ENCODE measurements around the gene SCNN1B. TPM values are rescaled to one million over a fixed set of nuclear protein-coding genes. Genes with fewer than 3 reads are reported as not detected.

SCNN1B gene
- total RNA-seq, 1 donor from 2014 or later, result 0.79 TPM

GRCh38 chr16:23257682-23258081 is 44.4 kb upstream of the SCNN1B start:
- H3K36me3 ChIP-seq (ENCODE audit: control insufficient read depth, insufficient read depth, low read length), result no peaks in the 10 kb centered on the region
- DNase-seq (ENCODE audit: low read depth) (peak; percentile 26), FAIRE-seq (peak; percentile 43)
- no peak overlapping the region for H3K4me3 ChIP-seq (ENCODE audit: low read depth, low read length)
- no peaks in the 10 kb centered on the region for H3K27me3 ChIP-seq (ENCODE audit: control insufficient read depth, insufficient read depth, low read length)
- no peak for TF ChIP-seq CTCF (IDR thresholded peaks at IDR 0.05; ENCODE audit: insufficient read depth, low read length, severe bottlenecking)

- Histone ChIP-seq H3K36me3 (ENCODE audit: control insufficient read depth, insufficient read depth, low read length) (no peaks in the 10 kb centered on the region), H3K4me3 (ENCODE audit: low read depth, low read length) (no peak overlapping the region), H3K27me3 (ENCODE audit: control insufficient read depth, insufficient read depth, low read length) (no peaks in the 10 kb centered on the region)
- no peak for TF ChIP-seq CTCF (IDR thresholded peaks at IDR 0.05; ENCODE audit: insufficient read depth, low read length, severe bottlenecking)
- FAIRE-seq, result no peak
- DNase-seq (ENCODE audit: low read depth), result peak; percentile 39
These were observed 43.2 kb upstream of the SCNN1B start for GRCh38 chr16:23258919-23259237.

- TF ChIP-seq CTCF (IDR thresholded peaks at IDR 0.05; ENCODE audit: insufficient read depth, low read length, severe bottlenecking), result no peak
- no peak overlapping the region for H3K4me3 ChIP-seq (ENCODE audit: low read depth, low read length)
- H3K36me3 ChIP-seq (ENCODE audit: control insufficient read depth, insufficient read depth, low read length), result no peaks in the 10 kb centered on the region
- DNase-seq (ENCODE audit: low read depth) (no peak), FAIRE-seq (no peak)
- H3K27me3 ChIP-seq (ENCODE audit: control insufficient read depth, insufficient read depth, low read length), result no peaks in the 10 kb centered on the region
These were observed 34.5 kb upstream of the SCNN1B start for GRCh38 chr16:23267647-23268046.

- H3K4me3 ChIP-seq (ENCODE audit: low read depth, low read length), result no peak overlapping the region
- FAIRE-seq (no peak), DNase-seq (ENCODE audit: low read depth) (no peak)
- no peak for TF ChIP-seq CTCF (IDR thresholded peaks at IDR 0.05; ENCODE audit: insufficient read depth, low read length, severe bottlenecking)
- H3K27me3 ChIP-seq (ENCODE audit: control insufficient read depth, insufficient read depth, low read length), result no peaks in the 10 kb centered on the region
- H3K36me3 ChIP-seq (ENCODE audit: control insufficient read depth, insufficient read depth, low read length), result no peaks in the 10 kb centered on the region
These were observed 33.5 kb upstream of the SCNN1B start for GRCh38 chr16:23268561-23268960.

- no peak for TF ChIP-seq CTCF (IDR thresholded peaks at IDR 0.05; ENCODE audit: insufficient read depth, low read length, severe bottlenecking)
- DNase-seq (ENCODE audit: low read depth) (no peak), FAIRE-seq (peak; percentile 80)
- Histone ChIP-seq H3K36me3 (ENCODE audit: control insufficient read depth, insufficient read depth, low read length) (no peaks in the 10 kb centered on the region), H3K27me3 (ENCODE audit: control insufficient read depth, insufficient read depth, low read length) (no peaks in the 10 kb centered on the region), H3K4me3 (ENCODE audit: low read depth, low read length) (no peak overlapping the region)
These were observed 32.7 kb upstream of the SCNN1B start for GRCh38 chr16:23269248-23269953.

- no peak for TF ChIP-seq CTCF (IDR thresholded peaks at IDR 0.05; ENCODE audit: insufficient read depth, low read length, severe bottlenecking)
- H3K36me3 ChIP-seq (ENCODE audit: control insufficient read depth, insufficient read depth, low read length), result no peaks in the 10 kb centered on the region
- H3K4me3 ChIP-seq (ENCODE audit: low read depth, low read length), result no peak overlapping the region
- no peak for FAIRE-seq
- DNase-seq (ENCODE audit: low read depth), result no peak
- no peaks in the 10 kb centered on the region for H3K27me3 ChIP-seq (ENCODE audit: control insufficient read depth, insufficient read depth, low read length)
These were observed 31.4 kb upstream of the SCNN1B start for GRCh38 chr16:23270654-23271053.

Data from bronchial epithelial cell (primary cell).